ENCODE measurements around the gene KRTAP10-9.
"Not testable (repeated sequence)": the region's sequence is repeated elsewhere in the genome, so short reads cannot be mapped to it uniquely, and the experiment has no call there.

The KRTAP10-9 gene

DNA sequence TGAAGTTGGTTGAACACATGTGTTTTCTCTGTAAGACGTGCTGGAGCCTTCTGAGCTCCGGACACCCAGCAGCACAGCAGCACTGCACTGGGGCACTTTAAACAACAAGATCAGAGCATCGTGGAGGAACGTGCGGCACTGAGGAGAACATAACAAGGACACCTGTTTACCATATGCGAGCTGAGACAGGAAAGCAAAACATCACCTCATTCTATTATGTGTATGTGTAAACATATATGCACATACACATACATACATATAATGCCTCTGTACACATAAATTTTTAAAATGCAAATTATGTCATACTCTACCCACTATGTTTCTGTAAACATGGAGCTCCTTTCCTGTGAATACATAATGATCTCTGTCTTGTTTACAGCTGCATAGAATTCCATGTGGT lies 31.4 kb upstream of the KRTAP10-9 start:
- DNase-seq (ENCODE audit: low spot score): no peak

DNA sequence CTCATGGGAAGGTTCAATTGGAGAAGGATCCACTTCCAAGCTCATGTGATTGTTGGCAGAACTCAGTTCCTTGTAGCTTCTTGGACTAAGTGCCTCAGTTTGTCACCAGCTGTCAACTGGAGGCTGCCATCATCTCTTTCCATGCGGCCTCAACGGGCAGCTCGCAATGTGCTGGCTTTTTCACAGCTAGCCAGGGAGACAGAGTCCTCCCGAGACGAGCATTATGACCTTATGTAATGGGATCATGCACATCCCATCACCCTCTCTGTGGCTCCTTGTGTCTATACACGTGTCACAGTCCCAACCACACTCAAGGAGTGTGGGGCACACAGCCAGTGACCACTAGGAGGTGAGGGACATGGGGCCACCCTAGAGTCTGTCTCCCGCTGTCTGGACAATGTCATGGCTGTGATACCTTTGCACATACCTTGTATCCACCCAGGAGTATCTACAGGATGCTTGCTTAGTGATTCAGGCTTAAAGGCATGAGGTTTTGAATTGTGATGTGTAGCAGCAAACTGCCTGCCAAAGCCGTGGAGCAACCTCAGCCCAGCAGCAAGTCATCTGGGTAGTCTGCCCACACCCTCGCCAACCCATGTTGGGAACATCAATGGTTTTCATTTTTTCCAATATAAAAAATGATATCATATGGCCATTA lies 30.7 kb upstream of the KRTAP10-9 start:
- DNase-seq (ENCODE audit: low spot score): no peak

DNA sequence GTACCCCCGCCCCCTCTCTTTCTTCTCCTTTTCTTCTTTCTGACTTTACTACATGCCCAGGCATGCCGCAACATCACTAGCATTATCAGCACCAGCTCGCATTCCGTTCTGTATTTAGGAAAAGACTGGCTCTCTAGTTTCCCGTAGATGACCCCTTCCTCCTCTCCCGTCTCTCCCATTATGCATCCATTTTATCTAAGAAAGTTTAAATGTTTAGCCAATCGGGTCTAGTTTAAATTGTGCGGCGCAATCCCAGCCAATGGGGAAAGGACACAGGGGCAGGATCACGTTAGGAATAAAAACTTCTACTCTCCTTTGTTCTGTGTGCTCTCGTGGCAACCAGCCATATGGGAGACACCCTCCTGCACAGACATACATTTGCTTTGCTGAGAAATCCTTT lies 28.8 kb upstream of the KRTAP10-9 start:
- DNase-seq (ENCODE audit: low spot score): no peak

DNA sequence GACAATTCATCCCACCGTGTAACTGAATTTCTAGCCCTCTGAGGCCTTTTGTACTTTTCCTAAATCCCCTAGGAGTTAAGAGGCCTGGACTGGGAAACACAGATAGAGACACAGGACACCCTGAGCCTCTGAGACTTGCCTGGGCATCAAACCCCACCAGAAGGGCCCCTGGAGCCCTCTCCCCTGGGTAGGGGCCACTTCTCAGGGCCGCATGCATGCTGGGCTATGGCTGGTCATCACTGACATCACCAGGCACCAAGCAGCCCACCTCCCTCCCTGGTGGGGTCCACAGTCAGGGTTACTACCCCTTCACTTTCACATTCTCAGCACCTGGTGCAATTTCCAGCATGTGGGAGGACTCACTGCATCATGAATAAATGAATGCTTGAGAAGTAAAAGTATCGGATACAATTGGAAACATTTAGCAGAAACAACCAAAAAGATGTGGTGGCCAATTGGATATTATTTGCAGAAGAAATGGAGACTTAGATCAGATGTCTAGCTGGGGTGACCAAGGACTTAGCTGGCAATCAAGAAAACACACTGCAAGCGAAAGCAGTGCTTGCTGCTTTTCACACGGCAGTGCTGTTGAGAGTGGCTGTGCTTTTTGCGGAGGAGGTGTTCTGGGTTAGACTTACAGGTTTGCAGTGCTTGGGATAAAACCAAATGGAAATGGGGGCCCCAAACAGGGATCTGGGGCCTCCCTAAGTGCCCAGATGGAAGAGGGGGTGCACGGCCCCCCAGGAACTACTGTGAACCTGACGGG lies 27.4 kb upstream of the KRTAP10-9 start:
- DNase-seq (ENCODE audit: low spot score): no peak

DNA sequence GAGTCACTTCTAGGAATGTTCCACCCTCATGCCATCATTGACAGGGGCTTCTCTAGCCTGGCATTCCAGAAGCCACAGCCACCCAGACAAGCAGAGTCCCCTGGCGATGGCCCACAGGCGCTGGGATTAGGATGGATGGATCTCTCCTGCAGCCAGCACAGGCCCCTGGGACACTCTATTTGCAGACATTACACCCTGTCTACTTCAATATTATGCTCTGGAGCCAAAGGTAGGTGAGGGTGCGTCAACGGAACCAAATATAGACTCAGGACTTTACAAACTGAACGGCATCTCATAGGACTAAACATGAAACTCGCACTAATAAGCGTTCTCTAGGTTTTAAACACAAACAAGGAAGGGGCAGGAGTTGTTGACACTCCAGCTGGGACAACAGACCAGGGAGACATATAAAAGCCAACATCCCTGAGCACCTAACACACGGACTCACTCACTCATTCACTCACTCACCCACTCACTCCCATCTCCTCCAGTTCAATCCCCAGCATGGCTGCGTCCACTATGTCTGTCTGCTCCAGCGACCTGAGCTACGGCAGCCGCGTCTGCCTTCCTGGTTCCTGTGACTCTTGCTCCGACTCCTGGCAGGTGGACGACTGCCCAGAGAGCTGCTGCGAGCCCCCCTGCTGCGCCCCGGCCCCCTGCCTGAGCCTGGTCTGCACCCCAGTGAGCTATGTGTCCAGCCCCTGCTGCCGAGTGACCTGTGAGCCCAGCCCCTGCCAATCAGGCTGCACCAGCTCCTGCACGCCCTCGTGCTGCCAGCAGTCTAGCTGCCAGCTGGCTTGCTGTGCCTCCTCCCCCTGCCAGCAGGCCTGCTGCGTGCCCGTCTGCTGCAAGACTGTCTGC lies 26.5 kb upstream of the KRTAP10-9 start, which contains the start of gene KRTAP10-7:
KRTAP10-7 (plus strand) TSS at position 480 of the 861 bp plus-strand sequence; CDS start at position 505, 25 bp downstream.
- DNase-seq (ENCODE audit: low spot score): not testable (repeated sequence)

DNA sequence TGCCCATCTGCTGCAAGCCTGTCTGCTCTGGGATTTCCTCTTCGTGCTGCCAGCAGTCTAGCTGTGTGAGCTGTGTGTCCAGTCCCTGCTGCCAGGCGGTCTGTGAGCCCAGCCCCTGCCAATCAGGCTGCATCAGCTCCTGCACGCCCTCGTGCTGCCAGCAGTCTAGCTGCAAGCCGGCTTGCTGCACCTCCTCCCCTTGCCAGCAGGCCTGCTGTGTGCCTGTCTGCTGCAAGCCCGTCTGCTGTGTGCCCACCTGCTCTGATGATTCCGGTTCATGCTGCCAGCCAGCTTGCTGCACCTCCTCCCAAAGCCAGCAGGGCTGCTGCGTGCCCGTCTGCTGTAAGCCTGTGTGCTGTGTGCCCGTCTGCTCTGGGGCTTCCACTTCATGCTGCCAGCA lies 25.8 kb upstream of the KRTAP10-9 start:
- DNase-seq (ENCODE audit: low spot score): not testable (repeated sequence)

DNA sequence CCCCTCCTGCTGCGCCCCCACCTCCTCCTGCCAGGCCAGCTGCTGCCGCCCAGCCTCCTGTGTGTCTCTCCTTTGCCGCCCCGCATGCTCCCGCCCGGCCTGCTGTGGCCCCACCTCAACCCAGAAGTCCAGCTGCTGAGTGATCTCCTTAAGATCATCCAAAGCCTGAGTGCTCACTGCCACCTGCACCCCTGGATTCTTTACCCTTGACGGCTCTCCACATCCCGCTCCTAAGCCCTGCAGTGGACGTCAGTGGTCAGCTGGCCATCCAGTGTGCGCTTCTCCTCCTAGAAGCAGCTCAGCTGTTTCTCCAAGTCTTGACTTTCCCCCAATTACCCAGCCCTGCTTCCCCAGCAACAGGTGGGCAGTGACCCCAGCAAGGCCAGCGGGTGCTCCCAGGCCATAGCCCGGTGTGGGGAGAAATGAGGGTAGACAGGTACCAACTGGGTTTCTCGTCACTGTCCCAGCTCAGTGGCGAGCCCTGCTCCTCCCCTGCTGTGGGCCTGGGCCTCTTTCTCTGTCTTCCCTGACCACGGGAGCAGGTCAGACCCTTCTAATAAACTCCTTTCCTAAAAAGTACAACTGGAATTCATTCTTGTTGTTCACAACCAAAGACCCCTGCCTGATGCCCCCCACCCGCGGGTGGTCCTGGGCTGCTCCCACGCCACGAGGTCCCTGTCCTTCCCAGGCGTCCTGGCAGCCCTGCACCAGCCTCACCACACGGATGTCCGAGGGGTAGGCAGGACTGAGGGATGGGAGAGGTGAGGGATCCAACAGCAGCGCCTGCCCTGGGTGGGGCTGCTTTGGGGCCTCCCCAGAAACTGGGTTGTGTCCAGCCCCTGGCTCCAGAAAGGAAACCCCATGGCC lies 25.1 kb upstream of the KRTAP10-9 start:
- no peak for DNase-seq (ENCODE audit: low spot score)

DNA sequence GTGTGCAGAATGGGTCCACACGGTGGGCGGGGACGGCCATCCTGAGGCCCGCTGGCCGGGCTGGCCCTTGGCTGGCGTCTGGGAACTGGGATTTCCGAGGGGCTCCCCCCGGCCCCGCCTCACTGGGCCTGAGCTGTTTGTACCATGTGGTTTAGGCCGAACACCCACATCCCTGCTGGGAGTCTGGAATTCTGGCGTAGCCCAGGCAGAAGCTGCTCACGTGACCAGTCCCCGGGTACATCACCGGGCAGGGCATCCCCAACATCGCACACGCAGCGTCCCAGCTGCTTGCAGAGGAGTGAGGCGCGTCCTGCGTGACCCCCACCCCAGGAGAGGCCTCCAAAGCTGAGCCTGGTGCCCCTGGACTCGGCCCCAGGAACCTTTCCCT lies 24.4 kb upstream of the KRTAP10-9 start:
- no peak for DNase-seq (ENCODE audit: low spot score)

DNA sequence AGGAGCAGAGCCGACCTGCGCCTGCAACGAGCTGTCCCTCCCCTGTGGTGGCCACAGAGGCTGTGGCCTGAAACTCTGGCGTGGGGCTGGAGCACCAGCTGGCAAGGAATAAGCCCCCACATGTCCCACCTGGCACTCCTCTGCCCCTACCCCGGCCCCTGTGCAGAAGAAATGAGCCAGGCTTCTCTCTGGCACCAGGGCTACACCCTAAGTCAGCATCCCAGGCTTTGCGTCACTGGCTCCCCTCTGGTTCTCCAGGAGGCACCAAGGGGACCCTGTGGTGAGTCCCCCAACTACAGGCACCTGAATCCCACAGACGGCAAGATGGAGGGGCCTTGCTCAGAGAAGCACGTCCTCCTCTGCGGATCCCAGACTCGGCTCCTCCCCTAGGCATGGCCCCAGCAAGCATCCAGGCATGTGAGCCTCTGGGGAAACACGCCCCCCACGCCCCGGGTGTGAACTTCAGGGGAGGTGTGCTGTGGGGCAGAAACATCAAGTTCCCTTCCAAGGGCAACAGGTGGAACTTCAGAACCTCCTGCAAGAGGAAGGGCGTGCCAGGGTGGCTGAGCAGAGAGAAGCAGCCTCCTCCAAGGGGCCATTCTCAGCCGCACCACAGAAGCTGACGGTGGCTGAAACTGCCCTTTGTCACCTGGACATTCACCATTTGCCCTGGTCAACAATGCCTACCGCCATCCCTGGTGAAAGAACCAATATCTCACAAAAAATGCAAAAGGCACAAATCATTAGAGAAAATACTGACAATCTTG lies 23.6 kb upstream of the KRTAP10-9 start:
- DNase-seq (ENCODE audit: low spot score): no peak

DNA sequence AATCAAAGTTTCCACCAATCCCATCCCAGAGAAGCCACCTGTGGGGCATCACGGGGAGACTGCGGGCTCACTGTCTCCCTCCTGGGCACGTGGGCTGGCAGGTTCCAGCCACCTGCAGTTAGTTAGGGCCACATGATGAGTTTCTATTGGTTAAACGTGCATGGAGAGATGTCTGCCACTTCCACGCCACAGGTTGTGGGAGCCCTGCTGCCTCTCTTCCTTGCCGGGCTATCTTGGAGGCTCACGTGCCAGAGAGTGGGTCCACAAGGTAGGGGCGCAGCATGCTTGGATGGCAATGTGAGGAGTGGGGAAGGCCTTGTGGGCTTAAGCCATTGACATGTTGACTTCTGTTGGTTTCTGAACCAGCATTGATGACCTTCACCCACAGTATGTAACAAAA lies 23.0 kb upstream of the KRTAP10-9 start:
- DNase-seq (ENCODE audit: low spot score): no peak

DNA sequence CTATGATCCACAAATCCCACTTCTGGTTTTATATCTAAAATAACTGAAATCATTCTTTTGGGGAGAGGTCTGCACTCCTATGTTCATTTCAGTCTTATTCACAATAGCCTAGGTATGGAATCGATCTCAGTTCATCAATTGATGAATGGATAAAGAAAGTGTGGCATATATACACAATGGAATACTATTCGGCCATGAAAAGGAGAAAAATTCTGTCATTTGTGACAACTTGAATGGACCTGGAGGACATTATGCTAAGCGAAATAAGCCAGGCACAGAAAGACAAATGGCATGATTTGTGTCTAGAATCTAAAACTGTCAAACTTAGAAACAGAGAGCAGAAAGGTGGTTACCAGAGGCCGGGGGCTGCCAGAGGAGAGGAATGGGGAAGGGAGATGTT lies 20.4 kb upstream of the KRTAP10-9 start:
- DNase-seq (ENCODE audit: low spot score): no peak

DNA sequence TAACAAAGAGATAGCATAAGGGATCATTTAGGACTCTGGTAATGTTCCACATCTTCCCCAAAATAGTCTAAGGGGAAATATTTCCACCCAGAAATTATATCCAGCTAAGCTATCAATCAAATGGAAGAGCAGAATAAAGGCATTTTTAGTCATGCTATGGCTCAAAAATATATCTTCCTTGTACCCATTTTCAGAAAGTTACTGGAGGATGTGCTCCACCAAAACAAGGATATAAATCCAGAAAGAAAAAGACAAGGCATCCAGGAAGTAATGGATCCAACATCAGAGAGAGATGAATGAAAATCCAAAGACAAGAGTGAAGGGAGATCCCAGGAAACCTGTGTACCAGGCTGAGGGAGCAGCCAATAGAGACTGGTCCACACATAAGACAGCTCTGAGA lies 17.7 kb upstream of the KRTAP10-9 start:
- DNase-seq (ENCODE audit: low spot score): no peak

DNA sequence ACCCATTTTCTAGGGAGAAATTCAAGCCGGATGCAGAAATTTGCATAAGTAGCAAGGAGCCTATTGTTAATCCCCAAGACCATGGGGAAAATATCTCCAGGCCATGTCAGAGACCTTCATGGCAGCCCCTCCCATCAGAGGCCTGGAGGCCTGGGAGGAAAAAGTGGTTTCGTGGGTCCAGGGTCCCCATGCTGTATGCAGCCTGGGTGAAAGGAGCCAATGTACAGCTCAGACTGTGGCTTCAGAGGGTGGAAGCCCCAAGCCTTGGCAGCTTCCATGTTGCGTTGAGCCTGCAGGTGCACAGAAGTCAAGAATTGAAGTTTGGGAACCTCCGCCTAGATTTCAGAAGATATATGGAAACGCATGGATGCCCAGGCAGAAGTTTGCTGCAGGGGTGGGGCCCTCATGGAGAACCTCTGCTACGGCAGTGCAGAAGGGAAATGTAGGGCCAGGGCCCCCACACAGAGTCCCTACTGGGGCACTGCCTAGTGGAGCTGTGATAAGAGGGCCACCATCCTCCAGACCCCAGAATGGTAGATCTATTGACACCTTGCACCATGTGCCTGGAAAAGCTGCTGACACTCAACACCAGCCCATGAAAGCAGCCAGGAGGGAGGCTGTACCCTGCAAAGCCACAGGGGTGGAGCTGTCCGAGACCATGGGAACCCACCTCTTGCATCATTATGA lies 16.6 kb upstream of the KRTAP10-9 start:
- DNase-seq (ENCODE audit: low spot score): not testable (repeated sequence)

DNA sequence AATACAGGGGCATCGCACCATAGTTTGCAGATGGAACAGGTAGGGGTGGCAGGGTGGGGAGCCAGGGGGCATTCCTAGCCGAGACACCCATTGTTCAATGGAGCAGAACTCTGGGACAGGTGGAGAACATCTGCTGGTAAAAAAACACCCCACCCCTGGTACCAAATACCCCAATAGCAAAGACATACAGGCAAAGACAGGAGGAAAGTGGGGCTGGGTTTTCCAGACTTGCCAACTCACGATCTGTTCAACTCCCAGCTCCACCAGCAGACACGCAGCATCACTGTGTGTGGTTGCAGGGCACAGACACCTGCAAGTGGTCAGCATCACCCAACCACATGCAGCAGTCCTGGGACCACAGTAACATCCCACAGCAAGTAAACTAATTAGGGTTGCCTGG lies 15.3 kb upstream of the KRTAP10-9 start:
- DNase-seq (ENCODE audit: low spot score): no peak

DNA sequence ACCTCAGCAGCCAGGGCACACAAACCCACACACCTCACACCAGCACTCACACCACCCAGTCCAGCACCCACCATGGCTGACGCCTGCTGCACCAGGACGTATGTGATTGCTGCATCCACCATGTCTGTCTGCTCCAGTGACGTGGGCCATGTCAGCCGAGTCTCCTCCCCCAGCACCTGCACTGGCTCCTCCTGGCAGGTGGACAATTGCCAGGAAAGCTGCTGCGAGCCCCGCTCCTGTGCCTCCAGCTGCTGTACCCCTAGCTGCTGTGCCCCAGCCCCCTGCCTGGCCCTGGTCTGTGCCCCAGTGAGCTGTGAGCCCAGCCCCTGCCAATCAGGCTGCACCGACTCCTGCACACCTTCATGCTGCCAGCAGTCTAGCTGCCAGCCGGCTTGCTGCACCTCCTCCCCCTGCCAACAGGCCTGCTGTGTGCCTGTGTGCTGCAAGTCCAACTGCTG lies 14.8 kb upstream of the KRTAP10-9 start, which contains the start of gene KRTAP10-8:
KRTAP10-8 (plus strand) TSS at position 51 of the 458 bp plus-strand sequence; CDS start at position 73, 22 bp downstream.
- DNase-seq (ENCODE audit: low spot score): no peak

DNA sequence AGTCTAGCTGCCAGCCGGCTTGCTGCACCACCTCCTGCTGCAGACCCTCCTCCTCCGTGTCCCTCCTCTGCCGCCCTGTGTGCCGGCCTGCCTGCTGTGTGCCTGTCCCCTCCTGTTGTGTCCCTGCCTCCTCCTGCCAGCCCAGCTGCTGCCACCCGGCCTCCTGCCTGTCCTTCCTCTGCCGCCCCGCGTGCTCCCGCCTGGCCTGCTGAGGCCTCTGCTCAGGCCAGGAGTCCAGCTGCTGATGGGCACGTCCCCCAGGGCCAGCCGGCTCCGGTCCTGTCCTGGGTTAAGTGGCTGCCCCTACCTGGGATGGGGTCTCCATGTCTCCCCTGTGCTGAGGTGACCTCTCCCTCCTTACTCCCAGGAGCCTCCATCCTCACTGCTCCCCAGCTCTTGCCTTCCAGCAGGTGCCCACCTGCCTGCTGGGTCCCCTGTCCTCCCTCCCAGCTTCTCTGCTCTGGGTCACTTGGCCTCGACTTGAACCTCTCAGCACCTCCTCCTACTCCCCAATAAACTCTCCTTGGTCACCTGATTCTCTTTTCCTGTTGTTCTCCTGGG lies 14.1 kb upstream of the KRTAP10-9 start:
- DNase-seq (ENCODE audit: low spot score): no peak

DNA sequence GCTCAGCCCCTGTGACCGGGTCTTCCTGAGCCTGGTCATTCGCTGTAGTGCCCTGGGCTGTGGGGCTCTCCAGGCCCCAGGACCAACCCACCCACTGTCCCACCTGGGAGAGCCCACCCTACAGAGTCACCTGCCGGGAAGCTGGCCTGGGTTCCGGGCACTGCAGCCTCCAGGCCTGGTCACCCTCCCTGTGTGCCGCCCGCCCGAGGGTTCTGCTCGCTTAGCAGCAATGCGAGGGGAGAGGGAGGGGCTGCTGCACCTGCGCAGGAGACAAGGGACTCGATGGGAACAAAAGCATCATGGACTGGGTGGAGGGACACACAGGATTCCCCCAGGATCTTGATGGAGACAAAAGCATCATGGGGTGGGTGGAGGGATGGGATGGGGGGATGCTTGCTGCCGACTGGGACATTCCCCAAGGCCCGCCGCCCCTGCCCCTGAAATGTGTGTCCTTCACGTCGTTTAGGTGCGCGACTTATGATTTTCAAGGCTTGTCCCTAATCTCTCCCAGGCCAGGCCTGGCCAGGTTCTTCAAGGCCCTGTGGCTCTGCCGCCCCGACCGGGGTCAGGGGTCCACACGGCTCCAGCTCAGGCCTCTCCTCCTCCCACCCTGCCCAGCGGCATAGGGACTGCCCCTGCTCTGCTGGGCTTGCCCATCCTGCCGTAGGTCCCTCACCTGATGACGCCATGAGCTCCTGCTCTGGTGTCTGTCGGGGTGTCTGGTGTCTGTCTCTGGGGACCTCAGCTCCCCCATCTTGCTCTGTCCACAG lies 13.3 kb upstream of the KRTAP10-9 start:
- no peak for DNase-seq (ENCODE audit: low spot score)

DNA sequence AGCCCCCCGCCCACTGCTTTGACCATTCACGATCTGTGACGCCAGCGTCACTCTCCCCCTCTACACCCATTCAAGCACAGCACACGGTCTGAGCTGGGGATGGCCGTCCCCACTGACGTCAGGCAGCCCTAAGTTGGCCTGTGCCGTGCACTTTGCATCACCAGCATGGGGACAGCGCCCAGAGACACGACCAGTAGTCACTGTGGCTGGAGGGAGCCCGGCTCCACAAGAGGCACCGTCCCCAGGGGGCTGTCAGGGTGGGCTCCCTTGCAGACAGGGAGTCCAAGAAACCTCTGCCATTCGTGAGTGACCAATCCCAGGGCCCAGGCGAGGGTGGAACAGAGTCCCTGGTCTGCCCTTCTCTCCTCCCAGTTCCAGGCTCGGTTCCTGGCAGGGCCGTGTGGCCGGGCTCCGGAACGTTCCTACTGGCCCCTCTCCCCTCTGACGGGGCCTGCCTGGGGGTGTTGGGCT lies 12.7 kb upstream of the KRTAP10-9 start:
- DNase-seq (ENCODE audit: low spot score): no peak

DNA sequence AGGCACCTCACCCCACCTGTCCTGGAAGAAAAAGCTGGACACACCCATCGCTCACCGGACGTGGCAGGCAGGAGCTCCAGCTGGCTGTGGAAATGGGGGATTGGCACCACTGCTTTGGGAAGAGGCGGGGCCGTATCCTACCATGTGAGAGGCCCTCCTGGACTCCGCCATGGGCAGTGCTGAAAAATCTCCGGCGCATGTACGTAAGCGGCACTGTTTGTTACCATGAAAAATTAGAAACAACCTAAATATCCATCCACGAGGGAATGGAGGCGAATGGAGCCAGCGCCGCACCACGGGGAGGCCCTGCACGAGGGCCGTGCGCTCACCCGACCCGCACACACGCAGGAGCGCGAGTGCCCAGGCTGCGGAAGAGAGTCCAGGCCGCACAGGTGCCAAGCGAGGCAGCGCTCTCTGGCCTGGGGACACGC lies 11.9 kb upstream of the KRTAP10-9 start:
- no peak for DNase-seq (ENCODE audit: low spot score)
